HG03064 (cell line): ENCODE data around the gene PNMA1.

ENCODE experiments used
- ATAC-seq: cut with Tn5 transposase; IDR thresholded peaks from one replicate; pipeline ENCODE4 v1.9.1; 2021; ENCODE audit warnings: low read depth; ENCODE audit not compliant: unreplicated experiment

Gene PNMA1

GRCh38 chr14:73678698-73679097 is 35.5 kb downstream of the PNMA1 start:
- no peak for ATAC-seq

DNA sequence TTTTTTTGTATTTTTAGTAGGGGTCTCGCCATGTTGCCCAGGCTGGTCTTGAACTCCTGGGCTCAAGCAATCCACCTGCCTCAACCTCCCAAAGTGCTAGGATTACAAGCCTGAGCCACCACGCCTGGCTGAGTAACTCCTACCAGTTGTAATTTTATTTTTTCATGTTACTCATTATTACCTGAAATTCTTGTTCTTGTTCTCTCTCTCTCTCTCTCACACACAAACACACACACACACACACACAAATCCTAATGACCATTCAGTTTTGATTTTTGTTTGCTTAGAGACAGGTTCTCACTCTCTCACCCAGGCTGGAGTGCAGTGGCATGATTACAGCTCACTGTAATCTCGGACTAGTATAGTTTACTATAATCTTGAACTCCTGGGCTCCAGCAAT is 39.2 kb downstream of the PNMA1 start:
- no peak for ATAC-seq

GRCh38 chr14:73667854-73668253 is 46.3 kb downstream of the PNMA1 start:
- ATAC-seq = no peak

DNA sequence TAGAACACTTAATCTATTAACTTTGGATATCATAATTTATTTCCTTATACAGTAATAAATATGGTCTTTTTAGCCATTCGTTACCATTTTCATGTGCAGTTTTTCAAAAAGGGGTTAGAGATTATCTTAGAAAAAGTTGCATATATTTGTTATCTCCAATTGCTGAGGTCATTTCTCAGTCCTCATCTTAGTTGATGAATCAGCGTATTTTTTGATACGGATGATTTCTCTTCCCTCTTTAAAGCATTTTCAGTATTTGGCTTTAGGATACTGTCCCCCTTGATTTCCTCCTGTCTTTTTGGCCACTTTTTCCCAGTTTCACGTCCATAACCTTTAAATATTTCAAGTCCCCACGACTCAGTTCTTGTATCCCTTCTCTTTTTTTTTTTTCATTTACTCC is 47.6 kb downstream of the PNMA1 start:
- ATAC-seq = no peak

GRCh38 chr14:73665130-73665529 is 49.1 kb downstream of the PNMA1 start:
- ATAC-seq = no peak

DNA sequence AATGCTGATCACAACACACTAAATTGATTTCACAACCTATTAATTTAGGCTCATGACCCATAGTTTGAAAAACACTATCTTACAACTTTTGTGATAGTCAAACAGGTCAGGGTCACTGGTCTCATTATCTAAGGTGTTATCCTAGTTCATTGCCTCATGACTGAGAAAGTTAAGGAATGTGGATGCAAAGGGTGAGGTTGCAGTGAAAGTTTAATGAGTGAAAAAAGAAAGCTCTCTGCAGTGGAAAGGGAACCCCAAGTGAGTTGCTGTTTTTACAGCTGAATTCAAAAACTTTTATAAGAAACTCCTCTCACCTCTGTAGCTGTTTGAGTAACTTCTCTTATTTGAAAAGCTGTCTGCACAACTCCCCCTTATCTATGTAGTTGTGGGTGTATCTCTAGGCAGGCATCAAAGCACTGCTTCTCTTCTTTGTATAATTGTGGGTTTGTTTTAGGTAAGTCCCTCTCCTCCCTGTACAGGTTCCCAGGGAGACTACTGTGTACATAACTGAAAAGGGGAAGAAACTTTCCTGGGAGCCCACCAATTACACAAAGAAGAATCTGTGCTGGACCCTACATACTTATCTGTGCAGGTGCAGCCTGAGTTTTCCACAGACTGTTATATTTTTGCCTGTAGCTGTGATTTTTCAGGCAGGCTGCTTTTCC is 50.5 kb downstream of the PNMA1 start:
- ATAC-seq = no peak

DNA sequence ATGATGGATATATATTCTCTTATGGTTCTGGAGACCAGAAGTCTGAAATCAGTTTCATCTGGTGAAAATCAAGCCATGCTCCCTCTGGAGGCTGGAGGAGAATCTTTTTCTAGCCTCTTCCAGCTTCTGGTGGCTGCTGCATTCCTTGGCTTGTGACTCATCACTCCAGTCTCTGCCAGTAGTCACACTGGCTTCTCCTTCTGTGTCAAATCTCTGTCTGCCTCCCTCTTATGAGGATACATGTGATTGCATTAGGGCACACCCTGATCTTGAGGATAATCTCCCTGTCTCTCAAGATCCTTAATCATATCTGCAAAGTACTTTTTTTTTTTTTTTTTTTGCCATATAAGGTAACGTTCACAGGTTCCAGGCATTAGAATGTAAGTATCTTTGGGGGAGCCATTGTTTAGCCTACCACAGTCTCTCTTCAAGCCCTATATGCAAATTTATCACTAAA is 51.7 kb downstream of the PNMA1 start:
- no peak for ATAC-seq

DNA sequence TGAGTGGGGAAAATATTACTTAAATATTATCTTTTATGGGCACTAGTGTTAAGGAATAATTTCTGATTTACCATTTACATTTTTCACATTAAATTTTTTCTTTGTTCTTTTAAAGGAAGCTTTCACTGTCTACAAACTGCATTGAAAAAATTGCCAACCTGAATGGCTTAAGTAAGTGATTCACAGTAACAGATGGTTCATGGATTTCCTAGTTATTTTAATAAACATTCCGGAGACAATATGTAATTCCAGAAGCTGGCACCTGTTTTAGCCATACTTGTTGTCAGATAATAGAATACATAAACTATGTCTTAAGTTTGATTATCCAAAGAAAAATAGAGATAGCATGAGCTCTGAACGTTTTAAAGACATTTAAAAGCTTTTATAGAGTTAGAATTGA is 52.3 kb downstream of the PNMA1 start:
- ATAC-seq = no peak
